22Rv1 (cell line): Measurements from ENCODE around the gene CMTR2.

Source experiments
- H3K27ac ChIP-seq: fragments of 450-650 bp; 2 replicates; pipeline ENCODE4 v1.5.1; 2017
- ZFX ChIP-seq: fragments of 450-650 bp; IDR thresholded peaks from 2 replicates; pipeline ENCODE4 v1.6.1; 2017; ENCODE audit warnings: antibody characterized with exemption, borderline replicate concordance
- TF ChIP-seq, protein P1 (sequence below): fragments of 450-650 bp; IDR thresholded peaks from 2 replicates; pipeline ENCODE4 v1.5.1; 2017; ENCODE audit warnings: mild to moderate bottlenecking

The CMTR2 gene

DNA sequence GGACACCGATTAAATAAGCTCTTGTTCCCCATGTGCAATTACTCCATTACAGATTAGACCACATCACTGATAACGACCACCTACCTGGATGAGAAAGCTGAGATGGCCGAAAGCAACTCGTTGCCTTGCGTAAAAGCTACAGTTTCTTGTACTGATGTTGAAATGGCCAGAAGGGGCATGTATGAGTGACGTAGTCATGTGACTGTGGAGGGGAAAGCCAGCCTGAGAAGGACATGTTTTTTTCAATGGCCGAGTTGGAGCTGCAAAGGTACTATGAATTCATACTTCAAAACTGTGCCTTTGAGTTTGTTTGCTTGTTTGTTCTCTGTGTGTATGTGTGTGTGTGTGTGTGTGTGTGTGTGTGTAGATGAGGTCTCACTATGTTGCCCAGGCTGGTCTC, 41.7 kb downstream of the CMTR2 start:
- TF ChIP-seq ZFX = no peak
- TF ChIP-seq, protein P1, sequence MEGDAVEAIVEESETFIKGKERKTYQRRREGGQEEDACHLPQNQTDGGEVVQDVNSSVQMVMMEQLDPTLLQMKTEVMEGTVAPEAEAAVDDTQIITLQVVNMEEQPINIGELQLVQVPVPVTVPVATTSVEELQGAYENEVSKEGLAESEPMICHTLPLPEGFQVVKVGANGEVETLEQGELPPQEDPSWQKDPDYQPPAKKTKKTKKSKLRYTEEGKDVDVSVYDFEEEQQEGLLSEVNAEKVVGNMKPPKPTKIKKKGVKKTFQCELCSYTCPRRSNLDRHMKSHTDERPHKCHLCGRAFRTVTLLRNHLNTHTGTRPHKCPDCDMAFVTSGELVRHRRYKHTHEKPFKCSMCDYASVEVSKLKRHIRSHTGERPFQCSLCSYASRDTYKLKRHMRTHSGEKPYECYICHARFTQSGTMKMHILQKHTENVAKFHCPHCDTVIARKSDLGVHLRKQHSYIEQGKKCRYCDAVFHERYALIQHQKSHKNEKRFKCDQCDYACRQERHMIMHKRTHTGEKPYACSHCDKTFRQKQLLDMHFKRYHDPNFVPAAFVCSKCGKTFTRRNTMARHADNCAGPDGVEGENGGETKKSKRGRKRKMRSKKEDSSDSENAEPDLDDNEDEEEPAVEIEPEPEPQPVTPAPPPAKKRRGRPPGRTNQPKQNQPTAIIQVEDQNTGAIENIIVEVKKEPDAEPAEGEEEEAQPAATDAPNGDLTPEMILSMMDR = no peak
- no peak overlapping the region for H3K27ac ChIP-seq

DNA sequence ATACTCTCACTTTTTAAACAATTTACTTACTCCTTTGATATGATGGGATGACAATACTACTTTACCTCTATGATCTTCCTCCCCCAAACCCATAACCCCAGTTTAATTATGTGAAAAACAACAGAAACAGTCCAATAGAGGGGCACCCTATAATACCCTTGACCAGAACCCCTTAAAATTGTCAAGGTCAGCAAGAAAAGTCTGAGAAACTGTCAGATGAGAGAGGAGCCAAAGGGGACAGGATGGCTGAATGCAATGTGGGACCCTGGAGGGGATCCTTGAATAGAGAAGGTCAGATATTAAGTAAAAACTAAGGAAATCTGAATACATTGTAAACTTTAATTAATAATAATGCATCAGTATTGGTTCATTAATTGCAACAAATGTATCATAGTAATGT, 42.9 kb downstream of the CMTR2 start:
- no peak overlapping the region for H3K27ac ChIP-seq
- TF ChIP-seq, protein P1 = no peak
- no peak for TF ChIP-seq ZFX

DNA sequence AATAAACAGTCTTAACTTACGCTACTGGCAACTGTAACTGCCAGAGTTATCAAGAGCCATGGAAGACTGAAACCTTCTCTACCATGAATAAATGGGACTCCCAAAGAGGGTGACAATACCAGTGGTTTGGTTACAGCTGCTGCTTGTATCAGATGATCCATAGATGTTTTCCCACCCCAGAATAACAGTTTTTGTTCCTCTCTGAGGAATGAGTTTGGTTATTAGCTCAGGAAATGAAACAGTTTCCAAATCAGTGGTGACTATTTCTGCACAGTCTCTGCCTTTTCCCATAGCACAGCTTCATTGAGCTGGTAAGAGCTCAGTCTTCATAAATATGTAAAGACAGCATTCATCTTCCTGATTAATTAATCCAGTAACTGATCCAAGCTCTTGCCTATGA, 44.7 kb downstream of the CMTR2 start:
- no peak overlapping the region for H3K27ac ChIP-seq
- TF ChIP-seq ZFX = no peak
- TF ChIP-seq, protein P1 = no peak

DNA sequence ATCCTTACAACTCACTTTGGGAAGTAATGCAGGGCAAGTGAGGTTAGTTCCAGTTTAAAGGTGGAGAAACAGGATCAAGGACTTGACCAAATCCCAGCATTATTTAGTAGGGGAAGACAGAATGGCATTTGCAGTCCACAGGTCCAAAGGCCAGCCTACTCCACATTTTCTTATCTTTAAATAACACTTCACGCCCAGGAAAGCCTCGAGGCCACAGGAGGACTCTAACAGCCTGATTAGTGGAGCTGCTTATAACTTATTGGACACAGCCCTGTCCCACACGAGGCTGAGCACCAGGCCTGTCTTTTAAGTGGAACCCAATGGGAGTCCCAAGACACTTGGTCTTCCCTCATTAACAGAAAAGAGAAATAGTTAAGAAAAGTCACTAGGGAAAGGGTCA, 46.6 kb downstream of the CMTR2 start:
- TF ChIP-seq, protein P1 = no peak
- no peak for TF ChIP-seq ZFX
- H3K27ac ChIP-seq = no peak overlapping the region

DNA sequence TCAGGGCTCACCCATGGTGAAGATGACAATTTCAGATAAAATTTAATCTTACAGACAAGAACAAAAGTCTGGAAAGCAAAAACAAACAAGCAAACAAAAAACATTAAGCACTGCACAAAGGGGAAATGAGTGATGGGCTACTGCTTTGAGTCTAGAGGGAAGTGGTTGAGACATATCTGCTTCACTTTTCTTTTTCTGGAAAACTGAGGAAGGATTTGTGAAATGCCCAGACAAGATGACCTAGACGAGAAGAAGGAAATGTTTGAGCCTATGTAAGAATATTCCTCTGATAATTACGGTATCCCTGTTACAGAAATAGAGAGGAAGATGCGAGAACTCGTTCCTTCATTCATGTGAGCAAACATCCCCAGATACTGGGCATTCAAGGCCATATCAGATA, 47.2 kb downstream of the CMTR2 start:
- TF ChIP-seq, protein P1 = no peak
- no peak for TF ChIP-seq ZFX
- no peak overlapping the region for H3K27ac ChIP-seq
